ENCODE measurements around the gene PAK6. TPM values are rescaled to one million over a fixed set of nuclear protein-coding genes. Genes with fewer than 3 reads are reported as not detected.

Gene PAK6
- total RNA-seq, result 36.9 and 39.2 TPM in 2 replicates

GRCh38 chr15:40238532-40239403, at the start of gene PAK6:
Gene PAK6 (plus strand): TSS chr15:40239063. CDS start chr15:40264786, 25,723 bp downstream.

GRCh38 chr15:40282869-40283614, 44.2 kb downstream of the PAK6 start, which contains the start of gene ANKRD63:
Gene ANKRD63 (minus strand): TSS chr15:40283064. CDS start chr15:40282586, 478 bp downstream.

GRCh38 chr15:40307421-40308211, 68.8 kb downstream of the PAK6 start, which contains the start of gene PLCB2:
Gene PLCB2 (minus strand): TSS chr15:40307935. CDS start chr15:40307672, 263 bp downstream.

GRCh38 chr15:40323239-40323952, 84.5 kb downstream of the PAK6 start, which contains the start of gene INAFM2:
Gene INAFM2 (plus strand): TSS chr15:40323692. CDS start chr15:40324056, 364 bp downstream.

Other genes with a start within 250 kb of the PAK6 start
- 240 and 261 TPM in 2 replicates for gene SRP14, start 199.9 kb upstream of the PAK6 start, total RNA-seq
- 0.78 and 1.0 TPM in 2 replicates for gene BMF, start 130.2 kb upstream of the PAK6 start, total RNA-seq
- gene BUB1B, start 78.0 kb upstream of the PAK6 start, total RNA-seq, result 20.2 and 20.3 TPM in 2 replicates
- gene ANKRD63, start 44.0 kb downstream of the PAK6 start, total RNA-seq, result not detected in 2 replicates
- gene PLCB2, start 68.9 kb downstream of the PAK6 start, total RNA-seq, result 0.28 and 1.4 TPM in 2 replicates
- gene INAFM2, start 84.6 kb downstream of the PAK6 start, total RNA-seq, result 12.5 and 16.4 TPM in 2 replicates
- 4.1 and 28.8 TPM in 2 replicates for gene CCDC9B, start 101.9 kb downstream of the PAK6 start, total RNA-seq
- gene PHGR1, start 112.0 kb downstream of the PAK6 start, total RNA-seq, result not detected in 2 replicates
- gene DISP2, start 119.2 kb downstream of the PAK6 start, total RNA-seq, result under 0.01 and 0.14 TPM in 2 replicates
- 29.9 and 39.5 TPM in 2 replicates for gene KNSTRN, start 143.7 kb downstream of the PAK6 start, total RNA-seq
- gene IVD, start 166.7 kb downstream of the PAK6 start, total RNA-seq, result 16.2 and 28.3 TPM in 2 replicates
- gene BAHD1, start 201.9 kb downstream of the PAK6 start, total RNA-seq, result 11.1 and 14.5 TPM in 2 replicates
- 8.9 and 9.5 TPM in 2 replicates for gene CHST14, start 231.9 kb downstream of the PAK6 start, total RNA-seq